Measurements from ENCODE around the gene HOXD9.

HOXD9 gene

DNA sequence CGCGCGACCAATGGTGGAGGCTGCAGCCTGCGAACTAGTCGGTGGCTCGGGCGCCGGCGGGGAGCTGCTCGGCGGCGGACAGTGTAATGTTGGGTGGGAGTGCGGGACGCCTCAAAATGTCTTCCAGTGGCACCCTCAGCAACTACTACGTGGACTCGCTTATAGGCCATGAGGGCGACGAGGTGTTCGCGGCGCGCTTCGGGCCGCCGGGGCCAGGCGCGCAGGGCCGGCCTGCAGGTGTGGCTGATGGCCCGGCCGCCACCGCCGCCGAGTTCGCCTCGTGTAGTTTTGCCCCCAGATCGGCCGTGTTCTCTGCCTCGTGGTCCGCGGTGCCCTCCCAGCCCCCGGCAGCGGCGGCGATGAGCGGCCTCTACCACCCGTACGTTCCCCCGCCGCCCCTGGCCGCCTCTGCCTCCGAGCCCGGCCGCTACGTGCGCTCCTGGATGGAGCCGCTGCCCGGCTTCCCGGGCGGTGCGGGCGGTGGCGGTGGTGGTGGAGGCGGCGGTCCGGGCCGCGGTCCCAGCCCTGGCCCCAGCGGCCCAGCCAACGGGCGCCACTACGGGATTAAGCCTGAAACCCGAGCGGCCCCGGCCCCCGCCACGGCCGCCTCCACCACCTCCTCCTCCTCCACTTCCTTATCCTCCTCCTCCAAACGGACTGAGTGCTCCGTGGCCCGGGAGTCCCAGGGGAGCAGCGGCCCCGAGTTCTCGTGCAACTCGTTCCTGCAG lies at the start of gene HOXD9:
HOXD9 (plus strand) TSS at position 37 of the 728 bp plus-strand sequence; CDS start at position 87, 50 bp downstream.
- DNase-seq: no peak

DNA sequence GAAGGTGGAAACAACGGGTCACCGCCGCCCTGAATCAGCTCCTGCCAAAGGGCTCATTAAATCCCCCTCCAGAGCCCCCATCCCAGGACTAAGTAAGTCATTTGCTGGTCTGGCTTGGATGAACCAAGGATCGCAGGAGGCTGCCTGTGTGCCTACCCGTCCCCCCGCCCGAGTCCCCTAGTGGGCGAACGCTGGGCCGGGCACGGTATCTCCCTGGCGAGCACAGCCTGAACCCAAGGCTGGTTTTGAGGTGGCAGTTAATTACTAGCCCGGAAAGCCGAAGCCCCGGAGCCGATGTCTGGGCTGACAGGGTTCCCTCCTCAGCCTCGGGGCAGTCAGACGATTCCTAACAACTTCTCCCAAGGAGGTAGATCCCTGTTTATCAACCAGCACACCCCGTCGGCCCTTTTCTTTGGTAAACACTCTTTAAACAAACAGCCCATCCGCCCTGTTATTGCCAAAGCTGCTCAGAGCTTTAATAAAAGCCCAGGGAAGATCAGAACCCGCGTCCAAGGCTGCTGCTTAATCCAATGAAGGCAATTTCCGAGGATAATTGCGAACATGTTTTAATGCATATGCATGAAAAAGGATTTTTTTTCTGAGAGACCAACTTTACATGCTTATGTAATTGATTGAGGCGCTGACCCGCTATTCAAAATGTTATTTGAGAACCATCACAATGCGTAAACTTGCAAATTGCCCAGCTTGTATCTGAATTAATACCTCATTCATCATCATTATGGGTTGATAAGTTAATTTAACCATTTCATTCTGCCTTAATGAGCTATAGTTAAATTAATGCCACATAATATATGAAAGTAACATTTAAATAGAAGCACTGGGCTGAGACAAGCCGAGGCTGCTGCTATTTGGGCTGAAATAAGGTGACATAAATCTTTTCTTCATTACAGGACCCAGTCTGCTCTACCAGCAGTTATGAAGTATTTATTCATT lies 49.3 kb upstream of the HOXD9 start:
- DNase-seq: no peak

DNA sequence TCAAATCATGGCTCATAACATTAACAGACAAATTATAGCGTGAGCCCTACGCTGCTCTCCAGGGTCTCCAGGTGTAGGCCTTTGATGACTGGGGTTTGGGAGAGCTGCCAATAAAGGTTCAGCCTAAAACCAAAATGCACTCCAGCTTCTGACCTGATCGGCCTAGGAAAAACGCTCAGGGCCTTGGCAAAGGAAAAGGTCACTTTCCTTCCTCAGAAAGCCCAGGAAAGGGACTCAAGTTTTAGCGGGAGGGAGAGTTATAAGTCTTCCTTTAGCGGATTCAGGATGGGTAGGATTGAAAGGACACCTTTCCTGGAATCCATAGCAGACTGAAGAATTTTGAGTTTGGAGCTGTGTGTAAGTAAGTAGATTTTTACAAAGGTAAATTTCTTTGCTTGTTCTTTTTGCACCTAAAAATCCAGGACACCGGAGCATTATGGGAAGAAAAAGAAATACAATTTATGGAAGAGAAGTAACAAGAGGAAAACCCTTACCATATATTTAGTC lies 47.5 kb upstream of the HOXD9 start:
- no peak for DNase-seq

DNA sequence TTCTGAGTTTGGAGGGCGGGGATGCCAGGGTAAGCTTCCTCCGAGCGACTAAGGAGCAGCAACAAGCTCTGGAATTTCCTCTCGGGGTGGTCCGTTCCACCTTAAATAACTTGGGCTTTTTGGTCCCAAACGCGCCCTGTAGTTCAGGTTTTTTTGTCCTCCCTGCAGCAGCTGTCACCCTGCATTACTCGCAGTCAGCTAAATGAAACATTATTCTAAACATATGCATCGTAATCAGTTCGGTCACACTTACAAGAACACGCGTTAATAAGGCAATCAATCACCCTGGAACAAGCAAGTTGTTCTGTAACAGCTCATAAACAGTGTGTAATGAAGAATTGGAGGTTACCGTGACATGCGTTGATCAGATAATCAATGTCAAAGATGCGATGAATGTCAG lies 47.0 kb upstream of the HOXD9 start:
- no peak for DNase-seq

GRCh38 chr2:176076063-176076462 lies 46.5 kb upstream of the HOXD9 start:
- DNase-seq: no peak

DNA sequence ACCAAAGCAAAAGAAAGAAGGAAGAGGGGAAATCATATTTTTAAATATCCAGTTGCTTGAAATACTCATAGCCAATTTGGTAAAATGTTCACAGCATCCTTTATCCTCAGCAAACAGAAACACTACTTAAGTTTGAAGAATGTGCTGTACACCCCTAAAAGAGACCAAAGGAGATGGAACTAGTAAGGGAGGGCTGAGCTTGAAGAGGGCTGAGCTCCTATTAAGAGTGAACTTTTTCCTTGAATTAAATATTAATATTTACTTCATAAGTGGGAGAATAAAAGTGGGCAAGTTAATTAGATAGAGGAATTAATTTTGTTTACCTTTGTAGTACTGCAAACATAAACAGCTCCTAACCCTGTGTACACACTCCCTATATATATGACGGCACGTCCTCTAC lies 45.7 kb upstream of the HOXD9 start:
- no peak for DNase-seq

GRCh38 chr2:176078541-176079284 lies 43.8 kb upstream of the HOXD9 start:
- peak; percentile 46 for DNase-seq

- peak; percentile 81 for DNase-seq
Measured at GRCh38 chr2:176079285-176079830, 43.2 kb upstream of the HOXD9 start.

- peak; percentile 81 for DNase-seq
Measured at GRCh38 chr2:176079831-176080539, 42.5 kb upstream of the HOXD9 start.

- no peak for DNase-seq
Measured at GRCh38 chr2:176080540-176081375, 41.8 kb upstream of the HOXD9 start.

DNA sequence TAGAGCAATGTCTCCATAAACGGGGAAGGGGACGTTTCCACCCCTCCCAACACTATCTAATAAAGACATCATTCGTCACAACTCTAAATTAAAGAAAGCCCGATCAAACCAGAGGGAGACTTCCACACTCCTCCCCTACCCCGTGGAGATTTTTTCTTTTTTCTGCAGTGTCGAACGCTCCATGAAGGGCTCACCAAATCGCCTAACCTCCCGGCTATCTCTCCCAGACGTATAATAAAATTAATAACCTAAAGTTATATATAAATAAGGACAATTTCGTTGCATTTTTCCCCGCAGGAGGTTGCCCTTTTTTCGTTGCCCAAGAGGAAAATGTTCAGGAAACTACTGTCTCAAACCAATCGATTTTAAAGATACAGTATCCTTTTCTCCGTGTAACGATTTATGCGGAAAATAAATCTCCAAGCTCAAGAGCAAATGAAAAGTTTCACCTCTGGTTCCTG lies 41.1 kb upstream of the HOXD9 start:
- no peak for DNase-seq

DNA sequence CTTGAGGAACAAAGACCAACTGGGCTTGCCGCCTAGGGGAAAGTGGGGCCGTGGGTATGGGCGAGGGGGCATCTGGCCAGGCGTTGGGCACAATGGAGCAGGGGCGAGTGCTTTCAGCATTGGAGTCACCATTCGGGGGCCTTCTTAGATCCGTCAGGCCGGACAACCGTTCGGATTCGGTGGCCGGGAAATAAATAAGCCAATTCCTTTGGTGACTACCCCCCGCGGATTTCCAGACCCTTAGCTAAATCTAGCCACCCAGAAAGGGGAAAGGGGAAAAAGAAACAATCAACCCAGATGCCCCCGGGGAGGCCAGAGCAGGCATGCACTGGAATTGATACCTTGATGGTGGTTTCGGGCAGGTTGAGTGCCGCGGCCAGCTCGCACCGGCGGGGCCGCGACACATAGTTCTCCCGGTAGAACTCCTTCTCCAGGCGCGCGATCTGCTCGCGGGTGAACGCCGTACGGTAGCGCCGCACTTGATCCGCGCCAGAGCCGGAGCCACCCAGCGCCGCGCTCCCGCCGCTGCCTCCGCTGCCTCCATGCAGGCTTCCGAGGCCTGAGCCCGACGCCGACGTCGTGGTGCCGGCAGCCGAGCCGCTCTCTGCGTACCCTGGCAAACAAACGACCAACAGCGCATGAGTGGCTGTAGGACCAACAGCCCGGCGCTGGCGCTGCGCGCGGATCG lies 40.5 kb upstream of the HOXD9 start:
- no peak for DNase-seq

DNA sequence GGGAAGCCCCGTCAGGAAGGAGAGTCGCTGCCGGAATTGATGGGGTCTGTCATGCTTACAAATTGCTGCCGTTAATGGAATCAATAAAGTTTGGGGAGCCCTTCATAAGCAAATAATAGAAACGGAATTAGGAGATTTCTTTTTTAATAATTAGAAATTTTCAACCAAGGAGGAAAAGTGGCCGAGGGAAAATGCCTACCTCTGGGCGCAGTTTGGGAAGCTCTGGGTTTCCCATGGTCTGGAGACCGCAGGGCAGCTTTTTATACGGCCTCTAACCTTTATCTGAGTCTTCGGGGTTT lies 40.0 kb upstream of the HOXD9 start:
- DNase-seq: no peak

DNA sequence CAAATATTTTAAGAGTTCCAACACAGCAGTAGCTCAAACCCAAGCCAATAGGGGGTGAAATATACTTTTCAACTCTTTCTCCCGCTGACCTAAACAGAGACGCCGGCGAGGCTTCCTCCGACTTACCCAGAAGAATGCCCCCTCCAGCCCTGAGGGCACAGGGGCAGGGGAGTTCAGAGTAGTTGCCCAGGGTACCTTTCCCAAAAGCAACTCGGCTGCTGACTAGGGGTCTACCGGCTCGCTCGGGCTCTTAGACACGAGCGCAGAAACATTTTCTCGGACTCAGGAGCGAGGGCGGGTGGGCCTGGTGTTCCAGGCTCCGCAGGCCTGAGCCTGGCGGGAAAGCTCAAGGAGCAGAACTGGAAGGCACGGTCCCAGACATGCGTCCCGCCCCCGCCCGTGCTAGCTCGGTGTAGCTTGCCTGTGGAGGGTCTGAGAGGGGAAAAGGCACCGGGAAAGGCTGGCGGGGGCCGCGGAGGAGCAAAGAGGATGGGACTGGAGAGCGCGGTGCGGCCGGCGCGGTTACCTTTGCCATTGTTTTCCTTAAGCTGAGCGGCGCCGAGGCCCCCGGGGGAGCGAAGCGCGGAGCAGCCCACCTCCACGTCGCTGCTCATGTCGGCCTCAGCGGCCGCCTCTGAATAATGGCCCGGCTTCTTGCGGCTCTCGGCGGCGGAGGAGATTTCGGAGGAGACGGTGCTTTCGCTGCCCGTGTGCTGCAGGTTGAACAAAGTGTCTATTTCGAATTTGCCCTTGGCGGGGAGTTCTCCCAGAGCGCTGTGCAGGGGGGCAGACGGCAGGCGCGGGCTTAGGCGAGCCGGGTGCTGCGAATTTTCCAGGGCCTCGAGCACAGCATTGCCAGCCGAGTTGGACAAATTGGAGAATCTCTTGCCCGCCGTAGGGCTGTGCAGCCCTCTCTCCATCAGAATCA lies 39.4 kb upstream of the HOXD9 start:
- no peak for DNase-seq

- no peak for DNase-seq
Measured at GRCh38 chr2:176083796-176084261, 38.7 kb upstream of the HOXD9 start, which contains the start of gene EVX2. TSS of gene EVX2 (minus strand) at chr2:176083962. CDS start at chr2:176083776, 186 bp downstream.

DNA sequence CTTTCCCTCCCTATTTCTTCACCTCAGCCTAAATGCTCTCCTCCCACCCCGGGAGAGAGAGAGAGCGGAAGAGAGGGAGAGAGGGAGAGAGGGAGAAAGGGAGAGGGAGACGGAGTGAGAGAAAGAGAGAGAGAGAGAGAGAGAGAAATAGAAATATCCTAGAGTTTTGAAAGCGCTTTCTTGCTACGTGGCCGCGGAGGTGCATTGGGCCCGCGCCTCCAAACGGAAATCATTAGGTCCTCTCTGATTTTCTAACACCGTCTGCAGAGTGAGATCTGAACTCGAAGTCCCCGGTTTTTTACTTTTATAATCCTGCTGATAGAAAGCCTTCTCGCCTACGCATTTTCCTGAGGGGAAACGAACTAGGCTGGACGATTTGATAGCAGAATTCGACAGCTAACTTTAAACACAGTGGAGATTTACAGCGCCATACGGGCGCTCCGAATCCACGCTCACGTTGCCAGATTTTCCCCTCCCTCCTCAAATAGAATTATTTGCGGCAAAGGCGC lies 37.9 kb upstream of the HOXD9 start:
- peak; percentile 63 for DNase-seq

- DNase-seq: no peak
Measured at GRCh38 chr2:176085120-176085788, 37.3 kb upstream of the HOXD9 start.
